Stimulated activated naive CD4-positive, alpha-beta T cell (primary cell): ENCODE results near the gene GPR52.

Experiments
- DNase-seq, 6 experiments: peaks; one replicate each; lab custom pipeline; 2025; lab: John Stamatoyannopoulos, UW

GPR52 gene

DNA sequence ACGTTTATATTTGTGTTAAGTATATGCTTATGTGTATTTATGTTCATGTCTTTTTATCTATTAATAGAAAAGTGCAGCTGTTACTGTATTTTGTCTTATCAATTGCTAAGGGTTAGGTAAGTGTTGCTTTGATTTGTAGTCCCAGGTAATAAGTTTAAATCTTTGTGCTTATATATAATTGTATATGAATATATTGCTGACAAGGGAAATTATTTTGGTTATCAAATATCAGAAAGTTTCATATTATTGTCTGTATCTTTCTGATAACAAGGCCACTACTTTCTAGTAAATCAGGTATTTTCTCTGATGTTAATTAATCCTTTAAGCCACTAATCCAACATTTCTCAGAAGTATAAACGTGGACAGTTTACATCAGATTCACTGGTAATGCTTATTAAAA, 21.3 kb downstream of the GPR52 start:
- no peak for DNase-seq

DNA sequence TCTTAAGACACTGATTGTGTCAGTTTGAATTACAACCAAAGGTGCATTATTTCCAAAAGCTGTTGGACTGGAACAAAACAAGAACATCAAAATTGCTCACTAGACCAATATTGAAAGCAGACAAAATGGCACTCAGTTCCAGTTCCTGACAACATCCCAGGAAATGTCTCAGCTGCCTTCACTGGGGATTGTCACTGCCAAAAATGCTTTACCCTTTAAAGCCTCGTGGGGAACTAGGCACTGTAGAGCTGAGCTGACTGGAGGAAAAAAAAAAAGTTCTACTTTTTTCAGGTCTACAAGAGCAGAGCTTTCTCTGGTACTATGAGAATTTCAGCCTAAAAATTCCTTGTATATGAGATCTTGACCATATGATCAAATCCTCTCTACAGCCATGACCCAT, 21.9 kb downstream of the GPR52 start:
- no peak for DNase-seq

DNA sequence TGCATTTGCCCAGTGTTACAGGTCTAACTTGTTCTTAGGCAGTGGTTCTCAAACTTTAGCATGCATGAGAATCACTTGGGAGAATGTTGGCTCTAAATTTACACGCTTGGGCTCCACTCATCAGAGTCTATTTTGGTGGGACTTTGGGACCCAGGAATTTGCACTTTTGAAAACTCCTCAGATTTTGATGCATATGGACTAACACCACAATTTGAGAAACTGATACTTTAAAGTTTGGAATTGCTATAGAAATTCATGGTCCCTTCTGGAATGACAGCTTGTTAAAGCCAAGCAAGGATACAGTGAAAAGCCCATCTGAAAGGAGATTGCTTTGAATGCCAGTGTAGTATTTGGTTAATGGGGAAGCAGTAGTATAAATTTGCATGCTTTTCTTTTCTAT, 31.5 kb downstream of the GPR52 start:
- no peak for DNase-seq

DNA sequence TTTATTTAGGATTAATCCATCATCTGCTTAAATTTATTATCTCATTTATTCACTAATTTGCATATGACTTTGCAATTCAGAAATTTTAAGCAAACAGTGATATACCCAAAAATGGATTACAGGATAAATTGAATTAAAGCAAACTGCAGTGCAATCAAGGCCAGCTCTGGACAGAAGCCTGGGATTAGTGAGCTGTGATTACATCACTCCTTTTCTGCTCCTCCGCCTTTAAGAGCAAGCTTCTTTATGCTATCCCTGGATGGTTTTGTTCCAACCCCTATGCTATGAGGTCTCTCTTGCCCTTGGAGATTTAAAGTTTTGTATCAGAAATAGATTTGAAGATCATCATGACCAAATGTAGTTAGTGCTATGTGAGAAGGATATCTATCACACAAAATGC, 32.6 kb downstream of the GPR52 start:
- DNase-seq: no peak

DNA sequence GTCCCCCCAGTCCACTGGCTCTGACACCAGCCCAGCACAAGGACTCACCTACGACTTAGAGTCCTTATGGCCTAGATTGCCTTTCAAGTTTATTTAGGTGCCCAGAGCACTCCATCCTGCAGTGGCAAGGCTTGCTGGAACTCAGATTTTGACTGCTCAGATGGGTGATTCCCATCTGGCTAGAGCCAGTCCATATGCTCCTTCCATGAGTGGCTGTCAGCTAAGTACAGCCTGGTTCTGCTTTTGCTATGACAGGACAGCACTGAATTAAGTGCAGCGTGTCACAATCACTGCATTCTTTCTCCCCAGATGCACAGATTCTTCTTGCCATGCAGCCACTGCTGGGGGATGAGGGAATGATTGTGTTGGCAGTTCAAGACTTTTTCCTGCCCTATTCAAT, 43.8 kb downstream of the GPR52 start:
- no peak for DNase-seq

DNA sequence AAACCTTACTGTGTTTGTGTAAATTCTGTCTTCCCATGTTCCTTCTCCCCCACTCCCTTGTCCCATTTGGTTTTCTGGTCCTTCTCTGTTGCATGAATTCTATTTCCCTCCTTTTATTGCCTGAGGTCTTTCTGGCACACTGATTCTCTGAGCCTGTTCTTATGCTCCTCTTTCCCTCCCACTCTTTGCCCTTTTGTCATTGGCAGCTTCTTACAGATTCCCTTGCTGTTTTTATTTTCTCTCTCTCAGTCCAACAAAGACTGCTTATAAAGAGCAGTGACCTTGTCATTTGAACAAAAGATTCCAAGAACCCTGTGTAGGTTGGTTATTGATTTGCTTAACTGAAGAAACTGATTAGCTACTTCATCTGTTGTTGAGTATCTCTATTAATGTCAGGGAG, 49.7 kb downstream of the GPR52 start:
- no peak for DNase-seq
